Measurements from ENCODE around the gene DTD2.

The DTD2 gene

GRCh38 chr14:31405599-31406232 lies 51.6 kb downstream of the DTD2 start:
- no peak for TF ChIP-seq CTCF (IDR thresholded peaks at IDR 0.05; ENCODE audit: low read depth, low read length, missing control alignments)
- H3K4me3 ChIP-seq (ENCODE audit: low read depth, low read length) = no peak overlapping the region
- DNase-seq (ENCODE audit: low read depth) = no peak

- TF ChIP-seq CTCF (IDR thresholded peaks at IDR 0.05; ENCODE audit: low read depth, low read length, missing control alignments) = no peak
- DNase-seq (ENCODE audit: low read depth) = no peak
Observed at GRCh38 chr14:31405106-31405505, 52.2 kb downstream of the DTD2 start.

GRCh38 chr14:31403707-31404106 lies 53.6 kb downstream of the DTD2 start:
- no peak for DNase-seq (ENCODE audit: low read depth)
- no peak for TF ChIP-seq CTCF (IDR thresholded peaks at IDR 0.05; ENCODE audit: low read depth, low read length, missing control alignments)
- no peak overlapping the region for H3K4me3 ChIP-seq (ENCODE audit: low read depth, low read length)

More at GRCh38 chr14:31405106-31405505, 52.2 kb downstream of the DTD2 start:
- no peak overlapping the region for H3K4me3 ChIP-seq (ENCODE audit: low read depth, low read length)

- H3K4me3 ChIP-seq (ENCODE audit: low read depth, low read length) = no peak overlapping the region
- TF ChIP-seq CTCF (IDR thresholded peaks at IDR 0.05; ENCODE audit: low read depth, low read length, missing control alignments) = no peak
- no peak for DNase-seq (ENCODE audit: low read depth)
Observed at GRCh38 chr14:31402764-31403439, 54.4 kb downstream of the DTD2 start.

GRCh38 chr14:31401369-31401932 lies 55.9 kb downstream of the DTD2 start:
- DNase-seq (ENCODE audit: low read depth) = no peak
- no peak for TF ChIP-seq CTCF (IDR thresholded peaks at IDR 0.05; ENCODE audit: low read depth, low read length, missing control alignments)

GRCh38 chr14:31400031-31400638 lies 57.2 kb downstream of the DTD2 start:
- TF ChIP-seq CTCF (IDR thresholded peaks at IDR 0.05; ENCODE audit: low read depth, low read length, missing control alignments) = no peak
- no peak for DNase-seq (ENCODE audit: low read depth)
- no peak overlapping the region for H3K4me3 ChIP-seq (ENCODE audit: low read depth, low read length)

More at GRCh38 chr14:31401369-31401932, 55.9 kb downstream of the DTD2 start:
- H3K4me3 ChIP-seq (ENCODE audit: low read depth, low read length) = no peak overlapping the region

Data from GM12864 (cell line).